Measurements from ENCODE around the gene PARP16.

Gene PARP16

DNA sequence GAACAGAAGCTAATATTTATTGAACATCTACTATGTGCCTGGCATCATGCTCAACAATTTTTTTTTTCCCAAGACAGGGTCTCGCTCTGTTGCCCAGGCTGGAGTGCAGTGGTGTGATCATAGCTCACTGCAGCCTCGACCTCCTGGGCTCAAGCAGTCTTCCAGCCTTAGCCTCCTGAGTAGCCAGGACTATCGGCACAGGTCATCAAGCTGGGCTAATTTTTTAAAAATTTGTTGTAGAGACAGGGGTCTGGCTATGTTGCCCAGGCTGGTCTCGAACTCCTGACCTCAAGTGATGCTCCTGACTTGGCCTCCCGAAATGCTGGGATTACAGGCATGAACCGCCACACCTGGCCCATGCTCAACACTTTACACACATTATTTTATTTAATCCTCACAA is 39.7 kb downstream of the PARP16 start:
- Histone ChIP-seq H3K4me1 (ENCODE audit: control insufficient read depth in 1 of 2, insufficient read depth in 2 of 2, low read length in 2 of 2) (peaks cover 28 to 31% of the 10 kb centered on the region in 2 experiments), H3K36me3 (ENCODE audit: control insufficient read depth in 1 of 2, insufficient read depth in 2 of 2, low read length in 2 of 2) (no peaks in the 10 kb centered on the region), H2AK5ac (ENCODE audit: low read length) (no peak overlapping the region), H3K4me3 (ENCODE audit: low read depth, low read length) (no peak overlapping the region), H2BK5ac (ENCODE audit: low read depth, low read length, poor library complexity) (no peak overlapping the region), H3K27ac (ENCODE audit: low read depth, low read length) (no peak overlapping the region), H4K12ac (ENCODE audit: low read depth, low read length) (no peak overlapping the region), H2BK12ac (ENCODE audit: low read length) (no peak overlapping the region), H4K8ac (ENCODE audit: low read depth, low read length) (no peak overlapping the region), H2BK120ac (ENCODE audit: insufficient read depth, low read length, poor library complexity) (no peak overlapping the region), H3K14ac (ENCODE audit: low read length) (no peak overlapping the region), H3K4ac (ENCODE audit: low read depth, low read length) (no peak overlapping the region), H4K91ac (ENCODE audit: low read depth, low read length) (no peak overlapping the region), H2AFZ (ENCODE audit: insufficient read depth, low read length, poor library complexity) (no peak overlapping the region), H3K4me2 (ENCODE audit: low read length) (no peak overlapping the region), H3K9me3 (ENCODE audit: insufficient read depth, low read depth, low read length) (peaks cover 4% of the 10 kb centered on the region), H3K79me2 (ENCODE audit: control insufficient read depth, insufficient read depth, low read length, poor library complexity) (no peaks in the 10 kb centered on the region), H3K27me3 (ENCODE audit: insufficient read depth, low read length) (no peaks in the 10 kb centered on the region), H3K23ac (ENCODE audit: low read length) (no peak overlapping the region), H3K79me1 (ENCODE audit: low read length) (peaks cover 14% of the 10 kb centered on the region), H3K9ac (ENCODE audit: low read length) (no peak overlapping the region), H3K18ac (ENCODE audit: low read length) (no peak overlapping the region)
- DNase-seq = no peak
- no CpG with 5 or more reads among the region's 6 CpGs for WGBS (ENCODE audit: extremely low coverage, insufficient coverage, insufficient read length)

DNA sequence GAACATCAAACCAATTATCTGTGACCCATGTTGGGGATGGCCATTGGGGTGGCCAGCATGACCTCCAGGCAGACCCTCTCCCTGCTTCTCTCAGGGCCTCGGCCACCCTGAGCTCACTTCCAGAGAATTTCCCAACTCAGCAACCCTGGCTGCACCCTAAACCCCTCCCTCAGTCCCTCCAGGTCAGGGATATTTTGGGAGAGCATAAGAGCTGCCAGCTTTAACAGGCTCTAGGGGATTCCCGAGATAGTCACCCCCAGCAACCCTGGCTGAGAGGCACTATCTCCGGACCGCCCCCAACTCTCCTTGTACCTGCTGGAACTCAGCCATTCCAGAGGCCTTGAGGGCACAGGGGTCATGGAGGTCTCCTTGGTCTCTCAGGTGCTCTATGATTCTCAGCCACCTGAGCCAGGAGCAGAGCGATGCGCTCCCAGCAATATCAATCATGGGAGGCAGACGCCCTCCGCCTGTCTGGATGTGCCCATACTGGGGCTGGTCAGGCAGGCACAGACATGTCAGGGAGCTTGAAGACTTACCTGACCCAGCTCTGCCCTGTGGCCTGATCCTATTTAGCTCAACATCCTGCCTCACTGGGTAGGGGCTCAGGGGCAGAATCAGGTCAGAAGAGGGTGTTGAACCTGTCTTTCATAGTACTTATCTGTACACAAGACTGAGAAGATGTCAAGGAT is 40.5 kb downstream of the PARP16 start:
- no peak for DNase-seq
- Histone ChIP-seq H4K8ac (ENCODE audit: low read depth, low read length) (peak overlapping the region; percentile 22), H3K27ac (ENCODE audit: low read depth, low read length) (peak overlapping the region; percentile 35), H2AFZ (ENCODE audit: insufficient read depth, low read length, poor library complexity) (no peak overlapping the region), H3K27me3 (ENCODE audit: insufficient read depth, low read length) (no peaks in the 10 kb centered on the region), H3K14ac (ENCODE audit: low read length) (no peak overlapping the region), H3K18ac (ENCODE audit: low read length) (no peak overlapping the region), H3K9ac (ENCODE audit: low read length) (no peak overlapping the region), H3K9me3 (ENCODE audit: insufficient read depth, low read depth, low read length) (peaks cover 4% of the 10 kb centered on the region), H3K4me3 (ENCODE audit: low read depth, low read length) (no peak overlapping the region), H3K79me2 (ENCODE audit: control insufficient read depth, insufficient read depth, low read length, poor library complexity) (no peaks in the 10 kb centered on the region), H3K23ac (ENCODE audit: low read length) (no peak overlapping the region), H2AK5ac (ENCODE audit: low read length) (peak overlapping the region; percentile 11), H2BK12ac (ENCODE audit: low read length) (peak overlapping the region; percentile 1), H2BK120ac (ENCODE audit: insufficient read depth, low read length, poor library complexity) (no peak overlapping the region), H3K79me1 (ENCODE audit: low read length) (peaks cover 14% of the 10 kb centered on the region), H3K4me2 (ENCODE audit: low read length) (no peak overlapping the region), H3K36me3 (ENCODE audit: control insufficient read depth in 1 of 2, insufficient read depth in 2 of 2, low read length in 2 of 2) (no peaks in the 10 kb centered on the region), H4K12ac (ENCODE audit: low read depth, low read length) (no peak overlapping the region), H2BK5ac (ENCODE audit: low read depth, low read length, poor library complexity) (no peak overlapping the region), H4K91ac (ENCODE audit: low read depth, low read length) (peak overlapping the region; percentile 3), H3K4ac (ENCODE audit: low read depth, low read length) (no peak overlapping the region), H3K4me1 (ENCODE audit: control insufficient read depth in 1 of 2, insufficient read depth in 2 of 2, low read length in 2 of 2) (peaks cover 28 to 31% of the 10 kb centered on the region in 2 experiments)
- no CpG with 5 or more reads among the region's 8 CpGs for WGBS (ENCODE audit: extremely low coverage, insufficient coverage, insufficient read length)

DNA sequence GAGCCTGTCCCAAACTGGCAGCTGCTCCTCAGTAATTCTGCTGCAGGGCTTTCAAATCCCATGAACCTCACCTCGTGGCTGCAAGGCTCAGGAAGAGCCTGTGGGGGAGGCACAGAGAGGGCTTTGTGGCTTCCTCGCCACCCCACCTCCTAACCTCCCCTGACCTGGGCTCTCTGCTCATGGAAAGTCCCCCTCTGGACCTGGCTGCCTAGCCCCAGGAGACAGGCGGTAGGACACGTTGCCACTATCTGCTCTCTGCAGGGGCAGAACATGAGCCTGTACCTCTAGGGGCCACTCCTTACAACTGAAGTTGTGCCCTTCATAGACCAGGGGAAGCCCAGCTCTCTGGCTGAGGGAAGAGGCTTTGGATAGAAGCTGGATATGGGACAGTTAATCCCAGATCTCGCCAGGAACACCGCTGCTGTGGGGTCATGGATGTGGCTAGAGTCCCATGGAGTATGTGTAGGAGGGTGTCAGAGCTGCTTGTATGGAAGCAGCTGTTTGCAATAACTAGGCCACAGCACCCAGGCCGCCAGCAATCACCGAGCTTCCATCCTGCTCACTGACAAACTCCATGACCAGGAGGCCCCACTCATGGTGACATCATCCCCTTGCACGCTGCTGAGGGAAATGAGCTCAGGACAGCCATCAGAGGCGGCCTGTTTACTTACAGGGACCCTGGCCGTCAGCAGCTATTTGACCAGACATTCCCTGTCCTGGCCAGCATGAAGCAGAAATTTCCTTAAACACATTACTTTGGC is 41.4 kb downstream of the PARP16 start:
- H2BK120ac ChIP-seq (ENCODE audit: insufficient read depth, low read length, poor library complexity) = no peak overlapping the region
- no peak overlapping the region for H3K4me2 ChIP-seq (ENCODE audit: low read length)
- DNase-seq = no peak
- H4K8ac ChIP-seq (ENCODE audit: low read depth, low read length) = no peak overlapping the region
- H3K9ac ChIP-seq (ENCODE audit: low read length) = no peak overlapping the region
- H4K91ac ChIP-seq (ENCODE audit: low read depth, low read length) = peak overlapping the region; percentile 49
- H4K12ac ChIP-seq (ENCODE audit: low read depth, low read length) = no peak overlapping the region
- no peak overlapping the region for H3K23ac ChIP-seq (ENCODE audit: low read length)
- H3K27ac ChIP-seq (ENCODE audit: low read depth, low read length) = peak overlapping the region; percentile 35
- H3K18ac ChIP-seq (ENCODE audit: low read length) = no peak overlapping the region
- WGBS (ENCODE audit: extremely low coverage, insufficient coverage, insufficient read length) = no CpG with 5 or more reads among the region's 11 CpGs
- peaks cover 4% of the 10 kb centered on the region for H3K9me3 ChIP-seq (ENCODE audit: insufficient read depth, low read depth, low read length)
- H3K4me1 ChIP-seq (ENCODE audit: control insufficient read depth in 1 of 2, insufficient read depth in 2 of 2, low read length in 2 of 2) = peaks cover 28 to 31% of the 10 kb centered on the region in 2 experiments
- H2AFZ ChIP-seq (ENCODE audit: insufficient read depth, low read length, poor library complexity) = no peak overlapping the region
- no peak overlapping the region for H3K4ac ChIP-seq (ENCODE audit: low read depth, low read length)
- H3K27me3 ChIP-seq (ENCODE audit: insufficient read depth, low read length) = no peaks in the 10 kb centered on the region
- no peak overlapping the region for H2AK5ac ChIP-seq (ENCODE audit: low read length)
- peaks cover 14% of the 10 kb centered on the region for H3K79me1 ChIP-seq (ENCODE audit: low read length)
- H3K14ac ChIP-seq (ENCODE audit: low read length) = peak overlapping the region; percentile 7
- H3K79me2 ChIP-seq (ENCODE audit: control insufficient read depth, insufficient read depth, low read length, poor library complexity) = no peaks in the 10 kb centered on the region
- no peak overlapping the region for H3K4me3 ChIP-seq (ENCODE audit: low read depth, low read length)
- H2BK12ac ChIP-seq (ENCODE audit: low read length) = no peak overlapping the region
- H2BK5ac ChIP-seq (ENCODE audit: low read depth, low read length, poor library complexity) = no peak overlapping the region
- no peaks in the 10 kb centered on the region for H3K36me3 ChIP-seq (ENCODE audit: control insufficient read depth in 1 of 2, insufficient read depth in 2 of 2, low read length in 2 of 2)

DNA sequence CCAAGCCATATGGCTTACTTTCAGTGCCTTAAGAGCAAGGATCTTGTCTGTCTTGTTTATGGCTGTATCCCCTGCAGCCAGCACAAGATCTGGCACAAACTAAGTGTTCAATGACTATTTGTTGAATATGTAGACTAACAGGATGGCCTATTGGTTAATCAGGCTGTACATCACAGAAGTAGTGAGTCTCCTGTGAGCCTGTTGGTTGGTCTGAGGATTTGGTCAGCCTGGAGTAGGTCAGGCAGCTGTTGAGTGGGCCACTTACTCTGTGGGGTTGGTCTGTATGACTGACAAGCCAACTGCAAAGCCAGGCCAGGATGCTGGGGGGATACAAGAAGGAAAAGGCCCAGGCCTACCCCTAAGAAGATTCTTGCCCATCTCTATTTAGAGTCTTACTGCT is 42.0 kb downstream of the PARP16 start:
- DNase-seq = no peak
- no peak overlapping the region for H3K18ac ChIP-seq (ENCODE audit: low read length)
- H3K9ac ChIP-seq (ENCODE audit: low read length) = no peak overlapping the region
- no peak overlapping the region for H3K4me3 ChIP-seq (ENCODE audit: low read depth, low read length)
- no peak overlapping the region for H3K4me2 ChIP-seq (ENCODE audit: low read length)
- H3K27me3 ChIP-seq (ENCODE audit: insufficient read depth, low read length) = no peaks in the 10 kb centered on the region
- no peak overlapping the region for H2AFZ ChIP-seq (ENCODE audit: insufficient read depth, low read length, poor library complexity)
- no peak overlapping the region for H2BK120ac ChIP-seq (ENCODE audit: insufficient read depth, low read length, poor library complexity)
- H3K14ac ChIP-seq (ENCODE audit: low read length) = no peak overlapping the region
- no peak overlapping the region for H3K4ac ChIP-seq (ENCODE audit: low read depth, low read length)
- peaks cover 14% of the 10 kb centered on the region for H3K79me1 ChIP-seq (ENCODE audit: low read length)
- no peak overlapping the region for H4K12ac ChIP-seq (ENCODE audit: low read depth, low read length)
- peak overlapping the region; percentile 17 for H4K91ac ChIP-seq (ENCODE audit: low read depth, low read length)
- H2AK5ac ChIP-seq (ENCODE audit: low read length) = no peak overlapping the region
- H3K9me3 ChIP-seq (ENCODE audit: insufficient read depth, low read depth, low read length) = peaks cover 4% of the 10 kb centered on the region
- H2BK12ac ChIP-seq (ENCODE audit: low read length) = no peak overlapping the region
- H3K36me3 ChIP-seq (ENCODE audit: control insufficient read depth in 1 of 2, insufficient read depth in 2 of 2, low read length in 2 of 2) = no peaks in the 10 kb centered on the region
- no peak overlapping the region for H4K8ac ChIP-seq (ENCODE audit: low read depth, low read length)
- no peak overlapping the region for H2BK5ac ChIP-seq (ENCODE audit: low read depth, low read length, poor library complexity)
- no peak overlapping the region for H3K23ac ChIP-seq (ENCODE audit: low read length)
- peaks cover 27 to 31% of the 10 kb centered on the region in 2 experiments for H3K4me1 ChIP-seq (ENCODE audit: control insufficient read depth in 1 of 2, insufficient read depth in 2 of 2, low read length in 2 of 2)
- no peaks in the 10 kb centered on the region for H3K79me2 ChIP-seq (ENCODE audit: control insufficient read depth, insufficient read depth, low read length, poor library complexity)
- H3K27ac ChIP-seq (ENCODE audit: low read depth, low read length) = no peak overlapping the region
